Fibroblast of mammary gland (primary cell): ENCODE results near the gene PRORP.
"Not testable (repeated sequence)": the region's sequence is repeated elsewhere in the genome, so short reads cannot be mapped to it uniquely, and the experiment has no call there.

ENCODE experiments used
- DNase-seq: peaks from one replicate; pipeline ENCODE4 v3.0.0-alpha.2; 2010; ENCODE audit warnings: low read depth
- H3K4me3 ChIP-seq: 2 replicates; pipeline ENCODE4 v1.5.1; 2011; ENCODE audit warnings: low read depth, mild to moderate bottlenecking, low read length, moderate library complexity; ENCODE audit not compliant: control insufficient read depth
- CTCF ChIP-seq: conservative IDR thresholded peaks from 2 replicates; pipeline ENCODE4 v1.5.1; 2011; ENCODE audit warnings: low read depth, low read length, inconsistent platforms; ENCODE audit not compliant: control insufficient read depth, insufficient read depth

The PRORP gene

GRCh38 chr14:35088514-35088913, 33.8 kb upstream of the PRORP start:
- no peak overlapping the region for H3K4me3 ChIP-seq
- DNase-seq: no peak
- TF ChIP-seq CTCF: no peak

- H3K4me3 ChIP-seq, DNase-seq: not testable (repeated sequence)
Observed at GRCh38 chr14:35094645-35095044, 27.7 kb upstream of the PRORP start.

- no peak overlapping the region for H3K4me3 ChIP-seq
- DNase-seq: no peak
- no peak for TF ChIP-seq CTCF
Observed at GRCh38 chr14:35107866-35108265, 14.5 kb upstream of the PRORP start.

- no peak for TF ChIP-seq CTCF
- H3K4me3 ChIP-seq: no peak overlapping the region
- DNase-seq: no peak
Observed at GRCh38 chr14:35112641-35113040, 9.7 kb upstream of the PRORP start.

GRCh38 chr14:35113308-35113950, 8.9 kb upstream of the PRORP start:
- no peak for TF ChIP-seq CTCF
- no peak for DNase-seq
- no peak overlapping the region for H3K4me3 ChIP-seq

- DNase-seq: no peak
- no peak overlapping the region for H3K4me3 ChIP-seq
- TF ChIP-seq CTCF: no peak
Observed at GRCh38 chr14:35114036-35114435, 8.3 kb upstream of the PRORP start.

GRCh38 chr14:35116242-35116641, 6.1 kb upstream of the PRORP start:
- DNase-seq: no peak
- no peak for TF ChIP-seq CTCF

More at GRCh38 chr14:35116242-35116641, 6.1 kb upstream of the PRORP start:
- no peak overlapping the region for H3K4me3 ChIP-seq
